Mammary epithelial cell (primary cell): ENCODE data around the gene COX4I2.

Experiments used
- CTCF ChIP-seq, 2 donors: IDR thresholded peaks in 1 of 2; conservative IDR thresholded peaks in 1 of 2; 2 replicates each; pipeline ENCODE4 v1.5.1; 2011 to 2012; ENCODE audit warnings: inconsistent platforms in 2 of 2, low read length in 2 of 2, mild to moderate bottlenecking in 2 of 2, control low read depth in 1 of 2, low read depth in 1 of 2; ENCODE audit not compliant: insufficient read depth in 1 of 2; ENCODE audit errors: extremely low read depth in 1 of 2
- EZH2 ChIP-seq: IDR thresholded peaks from 2 replicates; pipeline ENCODE4 v1.6.1; 2012; ENCODE audit warnings: low read length, inconsistent platforms, borderline replicate concordance

- TF ChIP-seq CTCF (conservative IDR thresholded peaks at IDR 0.05 in 1 of 2, IDR thresholded peaks at IDR 0.05 in 1 of 2; ENCODE audit: extremely low read depth in 1 of 2, insufficient read depth in 1 of 2, low read depth in 1 of 2, low read length in 2 of 2) = no peak
- no peak for TF ChIP-seq EZH2
These were observed 43.6 kb upstream of the COX4I2 start for GRCh38 chr20:31594002-31594557.
